Mesendoderm (in vitro differentiated cells): Measurements from ENCODE around the gene IL19.

Experiments
- DNase-seq: peaks from one replicate; pipeline ENCODE4 v3.0.0; 2013
- H2AK5ac ChIP-seq: 2 replicates; pipeline ENCODE4 v1.6.1; 2013; ENCODE audit warnings: low read length, inconsistent platforms
- H2BK120ac ChIP-seq: 2 replicates; pipeline ENCODE4 v1.6.1; 2013; ENCODE audit warnings: low read depth, mild to moderate bottlenecking, low read length, moderate library complexity, mixed read lengths
- H2BK15ac ChIP-seq: replicated peaks from 2 replicates; pipeline ENCODE4 v1.6.1; 2013; ENCODE audit warnings: low read depth, mild to moderate bottlenecking, moderate library complexity
- H2BK5ac ChIP-seq: 2 replicates; pipeline ENCODE4 v1.6.1; 2013; ENCODE audit warnings: low read length, inconsistent platforms
- H3K18ac ChIP-seq: 2 replicates; pipeline ENCODE4 v1.6.1; 2013; ENCODE audit warnings: mild to moderate bottlenecking, low read length, mixed read lengths
- H3K23ac ChIP-seq: one replicate; pipeline ENCODE4 v1.6.1; 2013; ENCODE audit warnings: low read length
- H3K27ac ChIP-seq: 2 replicates; pipeline ENCODE4 v1.5.1; 2013; ENCODE audit warnings: low read depth, mild to moderate bottlenecking, inconsistent platforms, low read length, moderate library complexity
- H3K27me3 ChIP-seq: 2 replicates; pipeline ENCODE4 v1.6.1; 2013; ENCODE audit warnings: low read length, control low read depth, mild to moderate bottlenecking, inconsistent platforms; ENCODE audit not compliant: insufficient read depth, poor library complexity
- H3K36me3 ChIP-seq: 2 replicates; pipeline ENCODE4 v1.6.1; 2013; ENCODE audit warnings: low read length, inconsistent platforms; ENCODE audit not compliant: control insufficient read depth, insufficient read depth
- H3K4ac ChIP-seq: one replicate; pipeline ENCODE4 v1.6.1; 2013; ENCODE audit warnings: low read depth, mild to moderate bottlenecking, low read length, moderate library complexity
- H3K4me1 ChIP-seq: 2 replicates; pipeline ENCODE4 v1.6.1; 2013; ENCODE audit warnings: low read depth, low read length, inconsistent platforms; ENCODE audit not compliant: control insufficient read depth
- H3K4me2 ChIP-seq: 2 replicates; pipeline ENCODE4 v1.6.1; 2013; ENCODE audit warnings: low read length
- H3K4me3 ChIP-seq: 2 replicates; pipeline ENCODE4 v1.5.1; 2013; ENCODE audit warnings: mild to moderate bottlenecking, low read length
- H3K56ac ChIP-seq: one replicate; pipeline ENCODE4 v1.6.1; 2013; ENCODE audit warnings: low read length
- H3K79me1 ChIP-seq: 2 replicates; pipeline ENCODE4 v1.6.1; 2013; ENCODE audit warnings: low read length, inconsistent platforms
- H3K79me2 ChIP-seq: 2 replicates; pipeline ENCODE4 v1.6.1; 2013; ENCODE audit warnings: mild to moderate bottlenecking, low read length; ENCODE audit not compliant: control insufficient read depth, insufficient read depth
- H3K9ac ChIP-seq: 2 replicates; pipeline ENCODE4 v1.6.1; 2013; ENCODE audit warnings: low read length, inconsistent platforms
- H4K5ac ChIP-seq: one replicate; pipeline ENCODE4 v1.6.1; 2013; ENCODE audit warnings: low read length
- H4K8ac ChIP-seq: one replicate; pipeline ENCODE4 v1.6.1; 2013; ENCODE audit warnings: low read depth, mild to moderate bottlenecking, control low read depth, low read length, moderate library complexity
- WGBS: extraction: QIAGEN DNeasy Blood & Tissue Kit; methylation state at CpG from one replicate; pipeline ENCODE4 v1.1.7; 2013; ENCODE audit warnings: low lambda C conversion rate, missing lambda C conversion rate; ENCODE audit not compliant: insufficient coverage; ENCODE audit errors: extremely low coverage; 5-methylcytosine and 5-hydroxymethylcytosine counted together

The IL19 gene

DNA sequence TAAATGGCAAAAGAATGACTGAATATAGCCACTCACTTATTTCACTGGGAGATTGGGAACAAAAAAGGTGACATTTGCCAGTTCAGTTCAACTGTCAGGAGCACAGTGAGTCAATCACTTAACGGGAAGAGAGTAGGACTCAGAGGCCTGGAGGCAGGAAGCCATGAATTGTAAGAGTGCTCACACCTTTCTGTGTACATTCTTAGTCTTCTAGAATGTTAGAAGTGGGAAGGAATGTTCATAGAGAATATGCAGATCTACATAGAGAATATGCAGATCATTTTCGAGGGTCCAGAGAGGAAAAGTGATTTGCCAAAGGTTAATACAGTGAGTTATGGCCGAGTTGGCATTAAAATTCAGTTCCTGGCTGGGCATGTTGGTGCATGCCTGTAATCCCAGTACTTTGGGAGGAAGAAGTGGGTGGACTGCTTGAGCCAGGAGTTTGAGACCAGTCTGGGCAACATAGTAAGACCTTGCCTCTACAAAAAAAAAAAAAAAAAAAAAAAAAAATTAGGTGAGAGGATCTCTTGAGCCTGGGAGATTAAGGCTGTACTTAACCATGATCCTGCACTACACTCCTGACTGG, 103.1 kb downstream of the IL19 start:
- H3K4me1 ChIP-seq = no peaks in the 10 kb centered on the region
- whole genome bisulfite sequencing = no CpG with 5 or more reads among the region's 3 CpGs
- no peak overlapping the region for H3K9ac ChIP-seq
- no peak overlapping the region for H3K27ac ChIP-seq
- H3K56ac ChIP-seq = no peak overlapping the region
- DNase-seq = no peak
- no peak overlapping the region for H3K4me3 ChIP-seq
- no peaks in the 10 kb centered on the region for H3K36me3 ChIP-seq
- H3K79me1 ChIP-seq = no peaks in the 10 kb centered on the region
- H4K8ac ChIP-seq = no peak overlapping the region
- H3K79me2 ChIP-seq = no peaks in the 10 kb centered on the region
- H2BK120ac ChIP-seq = no peak overlapping the region
- no peak overlapping the region for H3K4me2 ChIP-seq
- H2BK5ac ChIP-seq = no peak overlapping the region
- H3K23ac ChIP-seq = no peak overlapping the region
- no peak overlapping the region for H3K18ac ChIP-seq
- no peak overlapping the region for H4K5ac ChIP-seq
- no peak overlapping the region for H3K4ac ChIP-seq
- no peak overlapping the region for H2AK5ac ChIP-seq
- no peak overlapping the region for H2BK15ac ChIP-seq
- no peaks in the 10 kb centered on the region for H3K27me3 ChIP-seq

DNA sequence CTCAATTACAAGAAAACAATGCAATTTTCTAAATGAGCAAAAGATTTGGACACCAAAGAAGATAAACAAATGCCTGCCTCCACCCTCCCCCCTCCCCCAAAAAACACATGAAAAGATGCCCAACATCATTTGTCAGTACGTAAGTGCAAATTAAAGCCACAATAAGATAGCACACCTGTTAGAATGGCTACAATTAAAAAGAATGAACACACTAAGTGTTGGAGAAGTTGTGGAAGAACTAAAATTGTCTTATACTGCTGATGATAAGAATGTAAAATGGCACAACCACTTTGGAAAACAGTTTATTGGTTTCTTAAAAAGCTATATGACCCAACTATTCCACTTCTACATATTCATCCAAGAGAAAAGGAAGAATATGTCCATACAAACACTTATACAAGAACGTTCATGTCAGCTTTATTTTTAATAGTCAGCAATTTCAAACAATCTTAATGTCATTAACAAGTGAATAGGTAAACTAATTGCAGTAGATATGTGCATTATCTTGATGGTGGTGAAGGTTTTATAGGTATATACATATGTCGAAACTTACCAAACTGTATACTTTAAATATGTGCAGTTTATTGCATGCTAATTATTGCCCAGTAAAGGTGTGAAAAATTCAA, 105.3 kb downstream of the IL19 start:
- no peak overlapping the region for H3K4ac ChIP-seq
- H3K79me2 ChIP-seq = no peaks in the 10 kb centered on the region
- H4K5ac ChIP-seq = no peak overlapping the region
- no peaks in the 10 kb centered on the region for H3K27me3 ChIP-seq
- H3K23ac ChIP-seq = no peak overlapping the region
- H3K9ac ChIP-seq = no peak overlapping the region
- no peak overlapping the region for H3K18ac ChIP-seq
- no peak overlapping the region for H3K4me3 ChIP-seq
- H3K27ac ChIP-seq = no peak overlapping the region
- no peak overlapping the region for H2BK120ac ChIP-seq
- no peaks in the 10 kb centered on the region for H3K36me3 ChIP-seq
- H3K4me1 ChIP-seq = no peaks in the 10 kb centered on the region
- WGBS = no CpG with 5 or more reads among the region's 3 CpGs
- DNase-seq = no peak
- no peak overlapping the region for H2AK5ac ChIP-seq
- no peak overlapping the region for H2BK15ac ChIP-seq
- H3K79me1 ChIP-seq = no peaks in the 10 kb centered on the region
- H3K4me2 ChIP-seq = no peak overlapping the region
- H3K56ac ChIP-seq = no peak overlapping the region
- no peak overlapping the region for H4K8ac ChIP-seq
- no peak overlapping the region for H2BK5ac ChIP-seq

DNA sequence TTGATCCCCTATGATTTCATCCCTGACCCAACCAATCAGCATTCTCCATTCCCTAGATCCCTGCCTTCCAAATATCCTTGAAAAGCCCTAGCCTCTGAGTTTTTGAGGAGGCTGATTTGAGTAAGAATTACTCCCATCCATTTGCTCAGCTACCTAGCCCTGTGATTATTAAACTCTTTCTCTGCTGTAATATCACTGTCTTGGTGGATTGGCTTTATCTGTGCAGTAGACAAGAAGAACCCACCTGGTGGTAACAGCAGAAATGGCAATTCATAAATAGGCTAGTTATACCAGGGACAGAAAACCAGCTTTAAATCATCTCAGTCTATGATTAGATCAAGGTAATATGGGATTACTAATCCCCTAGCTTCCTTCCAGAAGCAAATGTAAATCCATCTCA, 107.9 kb downstream of the IL19 start:
- Histone ChIP-seq H3K4me3 (no peak overlapping the region), H3K9ac (no peak overlapping the region), H3K23ac (no peak overlapping the region), H3K18ac (no peak overlapping the region), H3K56ac (no peak overlapping the region), H4K8ac (no peak overlapping the region), H3K4me1 (no peaks in the 10 kb centered on the region), H2AK5ac (no peak overlapping the region), H3K79me2 (no peaks in the 10 kb centered on the region), H2BK15ac (no peak overlapping the region), H3K4ac (no peak overlapping the region), H3K27ac (no peak overlapping the region), H4K5ac (no peak overlapping the region), H3K27me3 (no peaks in the 10 kb centered on the region), H3K4me2 (no peak overlapping the region), H2BK5ac (no peak overlapping the region), H2BK120ac (no peak overlapping the region), H3K36me3 (no peaks in the 10 kb centered on the region), H3K79me1 (no peaks in the 10 kb centered on the region)
- peak; percentile 35 for DNase-seq

DNA sequence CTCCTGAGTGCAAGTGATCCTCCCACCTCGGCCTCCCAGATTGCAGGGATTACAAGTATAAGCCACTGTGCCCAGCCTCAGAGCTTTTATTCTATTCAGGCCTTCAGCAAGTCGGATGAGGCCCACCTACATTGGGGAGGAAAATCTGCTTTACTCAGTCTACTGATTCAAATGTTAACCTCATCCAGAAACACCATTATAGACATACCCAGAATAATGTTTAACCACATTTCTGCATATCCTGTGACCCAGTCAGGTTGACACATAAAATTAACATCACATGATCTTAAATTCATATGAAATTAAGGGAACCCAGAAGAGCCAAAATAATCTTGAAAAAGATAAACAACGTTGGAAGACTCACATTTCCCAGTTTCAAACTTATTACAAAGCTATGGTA, 109.7 kb downstream of the IL19 start:
- no CpG with 5 or more reads among the region's 3 CpGs for WGBS
- H2BK120ac ChIP-seq = no peak overlapping the region
- no peak overlapping the region for H2BK5ac ChIP-seq
- no peak overlapping the region for H3K9ac ChIP-seq
- H3K79me1 ChIP-seq = no peaks in the 10 kb centered on the region
- H4K5ac ChIP-seq = no peak overlapping the region
- H3K27ac ChIP-seq = no peak overlapping the region
- no peak overlapping the region for H3K4me3 ChIP-seq
- no peak overlapping the region for H3K23ac ChIP-seq
- H3K27me3 ChIP-seq = no peaks in the 10 kb centered on the region
- no peak overlapping the region for H3K18ac ChIP-seq
- no peak overlapping the region for H3K56ac ChIP-seq
- no peak overlapping the region for H3K4me2 ChIP-seq
- no peaks in the 10 kb centered on the region for H3K79me2 ChIP-seq
- no peak overlapping the region for H2BK15ac ChIP-seq
- H4K8ac ChIP-seq = no peak overlapping the region
- no peaks in the 10 kb centered on the region for H3K4me1 ChIP-seq
- H3K36me3 ChIP-seq = no peaks in the 10 kb centered on the region
- H2AK5ac ChIP-seq = no peak overlapping the region
- H3K4ac ChIP-seq = no peak overlapping the region
- DNase-seq = no peak

DNA sequence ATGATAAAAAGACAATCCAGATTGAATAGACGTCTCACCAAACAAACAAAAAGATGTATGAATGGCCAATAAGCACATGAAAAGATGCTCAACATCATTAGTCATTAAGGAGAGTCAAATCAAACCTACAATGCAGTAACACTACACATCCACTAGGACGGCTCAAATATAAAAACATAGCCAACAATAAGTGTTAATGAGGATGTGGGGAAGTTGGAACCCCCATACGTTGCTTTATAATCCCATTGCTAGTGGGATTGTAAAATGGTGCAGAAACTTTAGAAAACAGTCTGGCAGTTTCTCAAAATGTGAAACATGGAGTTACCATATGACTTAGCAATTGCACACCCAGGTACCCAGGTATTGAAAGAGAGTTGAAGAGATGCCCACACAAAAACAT, 112.0 kb downstream of the IL19 start:
- no peak overlapping the region for H3K4ac ChIP-seq
- no peak overlapping the region for H2BK120ac ChIP-seq
- no peak overlapping the region for H4K5ac ChIP-seq
- H2BK15ac ChIP-seq = no peak overlapping the region
- no peak overlapping the region for H3K18ac ChIP-seq
- no peak overlapping the region for H2AK5ac ChIP-seq
- no peaks in the 10 kb centered on the region for H3K79me2 ChIP-seq
- no peak overlapping the region for H3K4me3 ChIP-seq
- H4K8ac ChIP-seq = no peak overlapping the region
- no peak overlapping the region for H3K23ac ChIP-seq
- WGBS = no CpG with 5 or more reads among the region's 3 CpGs
- no peak for DNase-seq
- H3K27me3 ChIP-seq = no peaks in the 10 kb centered on the region
- H3K9ac ChIP-seq = no peak overlapping the region
- no peak overlapping the region for H2BK5ac ChIP-seq
- H3K4me1 ChIP-seq = no peaks in the 10 kb centered on the region
- no peaks in the 10 kb centered on the region for H3K79me1 ChIP-seq
- no peak overlapping the region for H3K27ac ChIP-seq
- no peak overlapping the region for H3K4me2 ChIP-seq
- no peak overlapping the region for H3K56ac ChIP-seq
- H3K36me3 ChIP-seq = no peaks in the 10 kb centered on the region

DNA sequence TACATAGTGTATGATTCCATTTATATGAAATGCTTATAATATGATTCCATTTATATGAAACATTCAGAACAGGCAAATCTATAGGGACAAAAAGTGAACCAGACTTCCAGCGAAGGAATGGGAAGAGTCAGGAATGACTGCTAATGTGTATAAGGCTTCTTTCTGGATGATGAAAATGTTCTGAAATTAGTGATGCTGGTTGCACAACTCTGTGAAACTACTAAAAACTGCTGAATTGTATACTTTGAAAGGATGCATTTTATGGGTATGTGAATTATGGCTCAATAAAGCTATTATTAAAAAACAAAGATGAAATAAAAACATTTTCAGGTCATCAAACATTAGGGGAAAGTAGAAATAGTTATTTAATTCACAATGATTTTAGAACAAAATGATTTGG, 112.6 kb downstream of the IL19 start:
- no peaks in the 10 kb centered on the region for H3K36me3 ChIP-seq
- H3K4me2 ChIP-seq = no peak overlapping the region
- no peaks in the 10 kb centered on the region for H3K79me2 ChIP-seq
- no peak overlapping the region for H2BK5ac ChIP-seq
- H4K8ac ChIP-seq = no peak overlapping the region
- no peak overlapping the region for H3K9ac ChIP-seq
- DNase-seq = no peak
- H3K27me3 ChIP-seq = no peaks in the 10 kb centered on the region
- no peak overlapping the region for H3K23ac ChIP-seq
- H2AK5ac ChIP-seq = no peak overlapping the region
- no peak overlapping the region for H2BK15ac ChIP-seq
- WGBS = no CpG with 5 or more reads among the region's 1 CpG
- H3K4me3 ChIP-seq = no peak overlapping the region
- no peak overlapping the region for H3K18ac ChIP-seq
- H3K4me1 ChIP-seq = no peaks in the 10 kb centered on the region
- H3K79me1 ChIP-seq = no peaks in the 10 kb centered on the region
- H4K5ac ChIP-seq = no peak overlapping the region
- no peak overlapping the region for H3K56ac ChIP-seq
- no peak overlapping the region for H2BK120ac ChIP-seq
- H3K4ac ChIP-seq = no peak overlapping the region
- no peak overlapping the region for H3K27ac ChIP-seq
